Measurements from ENCODE around the gene LONRF3.

Gene LONRF3

DNA sequence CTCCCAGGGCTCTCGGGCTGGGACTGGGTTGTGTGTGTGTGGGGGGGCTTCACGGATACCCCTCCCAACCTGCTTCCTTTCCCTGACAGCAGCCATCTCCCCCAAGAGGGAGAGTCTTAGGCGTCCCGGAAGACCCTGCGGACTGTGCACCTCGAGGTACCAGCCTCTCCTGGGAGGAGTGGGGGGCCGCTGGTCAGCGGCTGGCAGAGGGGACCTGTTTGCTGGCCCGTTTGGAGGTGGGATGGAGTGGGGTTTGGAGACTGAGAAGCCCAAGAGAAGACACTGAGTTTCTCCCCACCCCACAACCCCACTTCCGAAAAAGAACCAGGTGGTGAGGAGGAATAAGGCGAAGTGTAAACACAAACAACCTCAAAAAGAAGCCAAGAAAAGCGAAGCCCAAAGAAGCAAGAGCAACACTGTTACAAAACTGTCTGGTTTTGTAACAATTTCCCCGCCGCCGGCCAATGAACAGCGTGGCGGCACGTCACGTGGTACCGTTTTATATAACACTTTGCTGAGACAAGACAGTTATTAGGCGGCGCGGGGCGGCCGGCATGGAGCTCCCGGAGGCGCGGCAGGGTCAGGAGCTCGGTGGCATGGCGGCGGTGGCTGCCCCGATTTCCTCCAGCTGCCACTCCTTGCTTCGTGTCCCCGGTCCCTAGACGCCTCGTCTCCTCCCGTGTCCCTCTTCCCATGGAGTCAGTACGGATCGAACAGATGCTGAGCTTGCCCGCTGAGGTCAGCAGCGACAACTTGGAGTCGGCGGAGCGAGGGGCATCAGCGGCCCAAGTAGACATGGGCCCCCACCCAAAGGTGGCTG, at the start of gene LONRF3:
Gene LONRF3 (plus strand): TSS at position 531 of the 820 bp plus-strand sequence. CDS start 163 bp downstream, at position 694.
- Histone ChIP-seq H3K27me3 (ENCODE audit: control insufficient read depth in 1 of 2, insufficient read depth in 2 of 2, low read length in 2 of 2) (peaks cover 0 to 11% of the 10 kb centered on the region in 2 donors), H3K9ac (ENCODE audit: low read length) (peak within 1 kb of the TSS; percentile 45), H3K4me1 (ENCODE audit: insufficient read depth, low read length) (no peaks in the 10 kb centered on the region), H3K27ac (ENCODE audit: low read depth, low read length) (peak within 1 kb of the TSS; percentile 59), H3K9me3 (ENCODE audit: low read length) (no peaks in the 10 kb centered on the region), H3K36me3 (ENCODE audit: insufficient read depth, low read length) (no peaks in the 10 kb centered on the region), H3K4me3 (ENCODE audit: low read depth in 1 of 2, low read length in 2 of 2) (peak within 1 kb of the TSS; percentile 57 to 65)

DNA sequence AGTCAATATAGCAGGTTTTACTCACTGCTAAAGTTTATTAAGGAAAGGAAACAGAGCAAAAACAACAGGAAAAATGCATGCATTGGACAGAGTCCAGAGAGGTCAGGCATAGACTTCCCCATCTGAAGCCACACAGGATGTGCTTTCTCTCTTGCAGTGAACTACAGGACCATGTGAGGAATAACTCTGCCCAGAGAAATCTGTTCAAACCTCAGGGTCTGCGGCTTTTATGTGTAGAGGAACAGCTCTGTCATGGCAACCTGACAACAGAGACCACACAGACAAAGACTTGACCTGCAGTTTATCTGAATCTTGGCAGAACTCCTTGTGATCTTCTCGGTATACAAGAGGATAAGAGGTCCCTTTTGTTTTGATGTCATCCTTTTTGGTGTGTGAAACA, 46.3 kb upstream of the LONRF3 start:
- H3K4me3 ChIP-seq (ENCODE audit: low read depth in 1 of 2, low read length in 2 of 2), result no peak overlapping the region
- H3K9ac ChIP-seq (ENCODE audit: low read length), result no peak overlapping the region
- H3K9me3 ChIP-seq (ENCODE audit: low read length), result no peaks in the 10 kb centered on the region
- H3K27ac ChIP-seq (ENCODE audit: low read depth, low read length), result no peak overlapping the region
- H3K27me3 ChIP-seq (ENCODE audit: control insufficient read depth in 1 of 2, insufficient read depth in 2 of 2, low read length in 2 of 2), result no peaks in the 10 kb centered on the region
- no peaks in the 10 kb centered on the region for H3K36me3 ChIP-seq (ENCODE audit: insufficient read depth, low read length)
- no peaks in the 10 kb centered on the region for H3K4me1 ChIP-seq (ENCODE audit: insufficient read depth, low read length)

DNA sequence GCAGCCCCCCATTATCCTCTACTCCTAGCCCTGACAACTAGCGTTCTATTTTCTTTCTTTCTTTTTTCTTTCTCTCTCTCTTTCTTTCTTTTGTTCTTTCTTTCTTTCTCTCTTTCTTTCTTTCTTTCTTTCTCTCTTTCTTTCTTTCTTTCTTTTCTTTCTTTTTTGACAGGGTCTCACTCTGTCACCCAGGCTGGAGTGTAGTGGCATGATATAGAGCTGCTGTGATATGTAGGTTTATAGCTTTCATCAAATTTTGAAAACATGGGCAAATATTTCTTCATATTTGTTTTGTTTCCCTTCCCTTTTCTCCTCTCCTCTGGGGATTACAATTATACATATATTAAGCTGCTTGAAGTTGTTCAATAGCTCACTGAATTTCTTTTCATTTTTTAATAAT, 39.1 kb upstream of the LONRF3 start:
- Histone ChIP-seq H3K9ac (ENCODE audit: low read length) (no peak overlapping the region), H3K27ac (ENCODE audit: low read depth, low read length) (no peak overlapping the region), H3K4me1 (ENCODE audit: insufficient read depth, low read length) (no peaks in the 10 kb centered on the region), H3K9me3 (ENCODE audit: low read length) (no peaks in the 10 kb centered on the region), H3K27me3 (ENCODE audit: control insufficient read depth in 1 of 2, insufficient read depth in 2 of 2, low read length in 2 of 2) (peaks cover 0 to 6% of the 10 kb centered on the region in 2 donors), H3K36me3 (ENCODE audit: insufficient read depth, low read length) (no peaks in the 10 kb centered on the region), H3K4me3 (ENCODE audit: low read depth in 1 of 2, low read length in 2 of 2) (no peak overlapping the region)

DNA sequence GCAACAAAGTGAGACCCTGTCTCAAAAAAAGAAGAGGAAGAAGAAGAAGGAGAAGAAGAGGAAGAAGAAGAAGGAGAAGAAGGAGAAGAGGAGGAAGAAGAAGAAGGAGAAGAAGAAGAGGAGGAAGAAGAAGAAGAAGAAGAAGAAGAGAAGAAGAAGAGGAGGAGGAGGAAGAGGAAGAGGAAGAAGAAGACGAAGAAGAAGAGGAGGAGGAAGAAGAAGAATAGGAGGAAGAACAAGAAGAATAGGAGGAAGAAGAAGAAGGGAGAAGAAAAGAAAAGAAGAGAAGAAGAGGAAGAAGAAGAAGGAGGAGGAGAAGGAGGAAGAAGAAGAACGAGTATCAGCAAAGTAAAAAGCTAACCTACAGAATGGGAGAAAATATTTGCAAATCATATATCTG, 33.3 kb upstream of the LONRF3 start:
- no peak overlapping the region for H3K9ac ChIP-seq (ENCODE audit: low read length)
- H3K27me3 ChIP-seq (ENCODE audit: control insufficient read depth in 1 of 2, insufficient read depth in 2 of 2, low read length in 2 of 2), result peaks cover 0 to 6% of the 10 kb centered on the region in 2 donors
- H3K36me3 ChIP-seq (ENCODE audit: insufficient read depth, low read length), result no peaks in the 10 kb centered on the region
- no peaks in the 10 kb centered on the region for H3K4me1 ChIP-seq (ENCODE audit: insufficient read depth, low read length)
- no peaks in the 10 kb centered on the region for H3K9me3 ChIP-seq (ENCODE audit: low read length)
- no peak overlapping the region for H3K4me3 ChIP-seq (ENCODE audit: low read depth in 1 of 2, low read length in 2 of 2)
- no peak overlapping the region for H3K27ac ChIP-seq (ENCODE audit: low read depth, low read length)

DNA sequence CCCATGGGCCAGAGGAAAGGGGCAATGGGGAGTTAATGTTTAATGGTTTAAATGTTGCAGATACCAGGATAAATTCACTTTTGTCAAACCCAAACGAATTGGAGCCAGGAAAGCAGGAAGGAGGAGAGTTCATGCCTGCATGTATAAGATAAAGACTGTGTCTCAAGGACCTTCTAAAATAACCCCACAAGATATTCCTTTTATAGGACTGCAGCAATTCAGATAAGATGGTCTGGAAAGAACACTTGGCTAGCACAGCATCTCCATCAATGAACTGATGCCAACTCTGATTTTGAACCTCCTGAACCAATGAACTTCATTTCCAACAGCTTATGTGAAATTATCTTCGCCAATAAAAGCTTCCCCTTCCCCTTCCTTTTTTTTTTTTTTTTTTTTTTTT, 31.3 kb upstream of the LONRF3 start:
- no peak overlapping the region for H3K27ac ChIP-seq (ENCODE audit: low read depth, low read length)
- no peaks in the 10 kb centered on the region for H3K9me3 ChIP-seq (ENCODE audit: low read length)
- H3K27me3 ChIP-seq (ENCODE audit: control insufficient read depth in 1 of 2, insufficient read depth in 2 of 2, low read length in 2 of 2), result peaks cover 0 to under 1% of the 10 kb centered on the region in 2 donors
- no peaks in the 10 kb centered on the region for H3K4me1 ChIP-seq (ENCODE audit: insufficient read depth, low read length)
- H3K9ac ChIP-seq (ENCODE audit: low read length), result no peak overlapping the region
- H3K4me3 ChIP-seq (ENCODE audit: low read depth in 1 of 2, low read length in 2 of 2), result no peak overlapping the region
- H3K36me3 ChIP-seq (ENCODE audit: insufficient read depth, low read length), result no peaks in the 10 kb centered on the region

DNA sequence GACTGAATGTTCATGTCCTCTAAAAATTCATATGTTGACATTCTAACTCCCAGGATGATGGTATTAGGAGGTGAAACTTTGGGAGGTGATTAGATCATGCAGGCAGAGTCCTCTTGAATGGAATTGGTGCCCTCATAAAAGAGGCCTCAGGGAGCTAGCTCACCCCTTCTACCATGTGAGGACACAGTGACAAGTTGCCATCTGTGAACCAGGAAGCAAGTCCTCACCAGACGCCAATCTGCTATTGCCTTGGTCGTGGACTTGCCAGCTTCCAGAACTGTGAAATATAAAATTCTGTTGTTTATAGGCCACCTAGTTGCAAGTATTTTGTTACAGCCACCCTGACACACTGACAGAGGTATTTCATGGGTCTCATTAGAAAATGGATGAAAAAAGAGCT, 28.5 kb upstream of the LONRF3 start:
- no peak overlapping the region for H3K27ac ChIP-seq (ENCODE audit: low read depth, low read length)
- no peaks in the 10 kb centered on the region for H3K4me1 ChIP-seq (ENCODE audit: insufficient read depth, low read length)
- H3K9me3 ChIP-seq (ENCODE audit: low read length), result no peaks in the 10 kb centered on the region
- H3K9ac ChIP-seq (ENCODE audit: low read length), result no peak overlapping the region
- no peaks in the 10 kb centered on the region for H3K36me3 ChIP-seq (ENCODE audit: insufficient read depth, low read length)
- no peak overlapping the region for H3K4me3 ChIP-seq (ENCODE audit: low read depth in 1 of 2, low read length in 2 of 2)
- H3K27me3 ChIP-seq (ENCODE audit: control insufficient read depth in 1 of 2, insufficient read depth in 2 of 2, low read length in 2 of 2), result no peaks in the 10 kb centered on the region

DNA sequence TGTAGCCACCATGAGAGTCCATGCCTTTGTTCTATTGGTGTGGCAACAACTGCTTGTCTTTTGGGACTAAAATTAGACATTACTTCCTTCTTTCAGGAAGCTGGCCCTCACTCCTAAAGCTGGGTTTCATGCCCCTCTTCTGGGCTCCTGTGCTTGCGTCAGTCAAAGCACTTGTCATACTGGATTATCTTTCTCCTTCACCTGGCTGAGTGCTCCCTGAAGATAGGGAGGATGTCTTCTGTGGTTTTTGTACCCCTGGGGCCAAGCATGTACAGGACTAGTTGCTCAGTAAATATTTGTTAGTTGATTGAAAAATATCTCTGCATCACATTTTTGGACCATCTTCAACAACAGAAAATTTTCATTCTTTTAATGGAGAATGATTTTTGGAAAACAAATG, 26.1 kb upstream of the LONRF3 start:
- H3K4me1 ChIP-seq (ENCODE audit: insufficient read depth, low read length), result no peaks in the 10 kb centered on the region
- no peaks in the 10 kb centered on the region for H3K36me3 ChIP-seq (ENCODE audit: insufficient read depth, low read length)
- no peaks in the 10 kb centered on the region for H3K9me3 ChIP-seq (ENCODE audit: low read length)
- H3K27me3 ChIP-seq (ENCODE audit: control insufficient read depth in 1 of 2, insufficient read depth in 2 of 2, low read length in 2 of 2), result no peaks in the 10 kb centered on the region
- no peak overlapping the region for H3K27ac ChIP-seq (ENCODE audit: low read depth, low read length)
- no peak overlapping the region for H3K9ac ChIP-seq (ENCODE audit: low read length)
- no peak overlapping the region for H3K4me3 ChIP-seq (ENCODE audit: low read depth in 1 of 2, low read length in 2 of 2)

DNA sequence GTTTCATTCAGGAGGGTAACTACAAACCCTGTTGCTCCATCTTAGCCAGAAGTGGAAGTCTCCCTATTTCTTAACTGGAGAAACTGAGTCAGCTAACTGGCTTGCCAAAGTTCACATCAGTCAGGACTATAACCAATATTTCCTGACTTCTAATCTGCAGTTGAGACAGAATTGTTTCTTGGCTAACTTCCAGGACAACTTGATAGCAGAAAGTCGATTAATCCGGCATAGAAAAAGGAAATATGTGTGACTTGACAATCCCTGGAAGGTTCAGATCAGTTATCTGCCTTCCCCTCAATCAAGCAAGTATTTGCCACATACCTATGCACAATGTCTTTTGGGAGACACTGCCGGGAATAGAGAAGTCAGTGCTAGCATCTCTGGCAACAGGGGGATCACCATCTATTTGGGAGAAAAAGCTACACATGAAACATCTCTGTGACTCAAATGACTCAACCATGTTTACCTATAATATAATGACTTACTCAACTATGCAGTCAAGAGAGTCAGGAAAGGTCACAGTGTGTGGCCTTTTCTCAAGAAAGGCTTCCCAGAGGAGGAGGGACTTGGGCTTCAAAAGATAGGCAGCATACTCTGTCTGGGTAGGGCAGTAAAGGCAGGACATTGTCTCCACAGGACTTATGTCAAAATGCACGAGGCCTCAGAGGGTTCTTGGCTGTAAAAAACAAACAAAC, 12.4 kb upstream of the LONRF3 start:
- no peak overlapping the region for H3K9ac ChIP-seq (ENCODE audit: low read length)
- no peaks in the 10 kb centered on the region for H3K4me1 ChIP-seq (ENCODE audit: insufficient read depth, low read length)
- H3K36me3 ChIP-seq (ENCODE audit: insufficient read depth, low read length), result no peaks in the 10 kb centered on the region
- H3K27me3 ChIP-seq (ENCODE audit: control insufficient read depth in 1 of 2, insufficient read depth in 2 of 2, low read length in 2 of 2), result no peaks in the 10 kb centered on the region
- H3K4me3 ChIP-seq (ENCODE audit: low read depth in 1 of 2, low read length in 2 of 2), result no peak overlapping the region
- no peaks in the 10 kb centered on the region for H3K9me3 ChIP-seq (ENCODE audit: low read length)
- H3K27ac ChIP-seq (ENCODE audit: low read depth, low read length), result no peak overlapping the region

DNA sequence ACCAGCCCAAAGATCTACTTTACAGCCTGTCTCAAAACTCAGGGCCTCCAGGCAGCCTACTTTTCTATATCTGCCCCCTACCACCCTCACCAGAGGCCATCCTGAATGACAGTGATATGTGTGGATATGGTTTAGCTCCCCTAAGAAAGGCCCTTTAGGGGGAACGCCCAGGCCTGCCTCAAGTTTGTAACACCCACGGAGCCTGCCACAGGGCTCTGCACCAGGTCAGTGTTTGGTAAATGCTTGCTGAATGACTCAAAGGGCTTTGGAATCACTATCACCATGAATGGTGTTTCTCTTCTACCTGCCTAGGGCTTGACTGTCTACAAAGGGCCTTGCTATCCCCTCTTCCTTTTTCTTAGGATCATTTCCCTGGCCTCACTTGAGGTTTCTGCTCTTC, 11.3 kb upstream of the LONRF3 start:
- H3K4me3 ChIP-seq (ENCODE audit: low read depth in 1 of 2, low read length in 2 of 2), result no peak overlapping the region
- H3K36me3 ChIP-seq (ENCODE audit: insufficient read depth, low read length), result no peaks in the 10 kb centered on the region
- H3K27me3 ChIP-seq (ENCODE audit: control insufficient read depth in 1 of 2, insufficient read depth in 2 of 2, low read length in 2 of 2), result no peaks in the 10 kb centered on the region
- H3K27ac ChIP-seq (ENCODE audit: low read depth, low read length), result no peak overlapping the region
- H3K9me3 ChIP-seq (ENCODE audit: low read length), result no peaks in the 10 kb centered on the region
- H3K4me1 ChIP-seq (ENCODE audit: insufficient read depth, low read length), result no peaks in the 10 kb centered on the region
- no peak overlapping the region for H3K9ac ChIP-seq (ENCODE audit: low read length)

DNA sequence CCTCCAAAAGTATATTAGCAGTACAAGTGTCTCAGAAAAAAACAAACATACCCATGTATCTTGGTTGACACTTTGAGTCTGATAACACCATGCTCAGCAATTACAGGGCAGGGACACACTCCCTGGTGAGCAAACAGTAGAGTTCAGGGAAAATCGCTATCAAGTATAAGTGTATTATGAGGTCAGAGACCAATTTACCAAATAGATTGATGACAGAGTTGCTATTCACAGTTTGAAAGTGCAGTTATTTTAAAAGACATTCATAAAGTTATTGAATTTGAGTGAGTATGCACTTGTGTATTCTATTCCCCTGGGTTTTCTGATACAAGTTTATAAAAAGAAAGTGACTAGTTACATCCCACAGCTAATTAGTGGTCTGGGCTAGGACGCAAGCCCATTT, 10.2 kb upstream of the LONRF3 start:
- H3K4me1 ChIP-seq (ENCODE audit: insufficient read depth, low read length), result no peaks in the 10 kb centered on the region
- H3K27ac ChIP-seq (ENCODE audit: low read depth, low read length), result no peak overlapping the region
- no peak overlapping the region for H3K9ac ChIP-seq (ENCODE audit: low read length)
- no peaks in the 10 kb centered on the region for H3K36me3 ChIP-seq (ENCODE audit: insufficient read depth, low read length)
- no peaks in the 10 kb centered on the region for H3K9me3 ChIP-seq (ENCODE audit: low read length)
- H3K27me3 ChIP-seq (ENCODE audit: control insufficient read depth in 1 of 2, insufficient read depth in 2 of 2, low read length in 2 of 2), result no peaks in the 10 kb centered on the region
- H3K4me3 ChIP-seq (ENCODE audit: low read depth in 1 of 2, low read length in 2 of 2), result no peak overlapping the region

DNA sequence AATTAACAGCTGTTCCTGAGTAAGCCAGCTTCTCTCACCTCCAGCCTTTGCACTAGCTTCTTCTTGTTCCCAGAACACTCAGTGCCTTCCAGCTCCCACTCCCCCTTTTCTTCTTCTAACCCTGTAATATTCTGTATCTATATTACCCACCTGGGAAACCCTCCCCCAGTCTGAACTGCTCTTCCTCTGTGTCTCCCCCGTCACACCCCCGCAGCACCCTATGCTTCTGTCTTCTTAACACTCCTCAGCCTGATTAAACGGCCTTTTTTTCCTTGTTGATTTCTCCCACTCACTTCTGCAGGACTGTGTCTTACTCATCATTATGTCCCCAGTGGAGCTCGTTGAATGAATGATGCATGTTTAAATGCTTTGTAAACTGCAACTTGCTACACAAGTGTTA, 9.0 kb upstream of the LONRF3 start:
- no peaks in the 10 kb centered on the region for H3K9me3 ChIP-seq (ENCODE audit: low read length)
- no peak overlapping the region for H3K27ac ChIP-seq (ENCODE audit: low read depth, low read length)
- H3K9ac ChIP-seq (ENCODE audit: low read length), result no peak overlapping the region
- H3K36me3 ChIP-seq (ENCODE audit: insufficient read depth, low read length), result no peaks in the 10 kb centered on the region
- H3K27me3 ChIP-seq (ENCODE audit: control insufficient read depth in 1 of 2, insufficient read depth in 2 of 2, low read length in 2 of 2), result no peaks in the 10 kb centered on the region
- H3K4me1 ChIP-seq (ENCODE audit: insufficient read depth, low read length), result no peaks in the 10 kb centered on the region
- no peak overlapping the region for H3K4me3 ChIP-seq (ENCODE audit: low read depth in 1 of 2, low read length in 2 of 2)

Data from muscle layer of colon (tissue), 2 donors.